Stimulated activated naive CD8-positive, alpha-beta T cell treated with anti-CD3 and anti-CD28 coated beads, Interleukin-15, Interleukin-2, amounts not matched to agents 100 ng/mL and 50 ng/mL, for 24 hours (primary cell): ENCODE measurements around the gene LMO1.
A peak's percentile ranks its signal among the peaks of the same experiment; 100 is the strongest.

ENCODE experiments used
- H3K27ac Mint-ChIP-seq: one replicate; pipeline ENCODE4 v1.8.0; 2021; ENCODE audit warnings: mild to moderate bottlenecking, mixed read lengths
- H3K27me3 Mint-ChIP-seq: one replicate; pipeline ENCODE4 v1.8.0; 2021; ENCODE audit warnings: mixed read lengths
- H3K36me3 Mint-ChIP-seq: one replicate; pipeline ENCODE4 v1.8.0; 2021; ENCODE audit warnings: low read depth, mixed read lengths
- H3K4me1 Mint-ChIP-seq: one replicate; pipeline ENCODE4 v1.8.0; 2021; ENCODE audit warnings: low read depth, mixed read lengths
- H3K4me3 Mint-ChIP-seq: one replicate; pipeline ENCODE4 v1.8.0; 2021; ENCODE audit warnings: mild to moderate bottlenecking, mixed read lengths
- H3K9me3 Mint-ChIP-seq: one replicate; pipeline ENCODE4 v1.8.0; 2021; ENCODE audit warnings: mixed read lengths

Gene LMO1

GRCh38 chr11:8261921-8262551, 1.6 kb downstream of the LMO1 start:
- Mint-ChIP-seq H3K27ac (no peak overlapping the region), H3K36me3 (no peaks in the 10 kb centered on the region), H3K27me3 (peaks cover 63% of the 10 kb centered on the region), H3K4me3 (peak overlapping the region; percentile 41), H3K9me3 (no peaks in the 10 kb centered on the region), H3K4me1 (peaks cover 8% of the 10 kb centered on the region)

DNA sequence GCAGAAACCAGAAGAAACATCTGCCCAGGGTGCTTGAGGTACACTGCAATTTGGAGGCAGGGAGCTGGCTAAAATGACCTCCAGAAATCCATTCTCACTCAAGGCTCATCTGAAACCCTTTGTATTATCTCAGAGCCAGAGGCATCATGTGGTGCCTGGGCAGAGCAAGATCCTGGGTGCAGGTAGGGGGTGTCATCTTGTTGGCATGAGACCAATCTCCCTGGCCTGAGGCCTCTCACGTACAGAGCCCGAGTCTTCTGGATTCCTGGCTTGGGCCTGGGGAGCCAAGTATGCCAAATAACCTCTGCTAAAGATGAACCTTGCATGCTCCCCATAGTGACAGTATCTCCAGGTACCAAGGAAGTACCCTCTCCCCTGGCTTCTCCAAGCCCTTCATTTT, 2.4 kb downstream of the LMO1 start:
- Mint-ChIP-seq H3K27me3 (peaks cover 55% of the 10 kb centered on the region), H3K4me3 (no peak overlapping the region), H3K36me3 (no peaks in the 10 kb centered on the region), H3K27ac (no peak overlapping the region), H3K4me1 (peaks cover 8% of the 10 kb centered on the region), H3K9me3 (no peaks in the 10 kb centered on the region)

- Mint-ChIP-seq H3K4me3 (no peak overlapping the region), H3K4me1 (peaks cover 8% of the 10 kb centered on the region), H3K27me3 (peaks cover 49% of the 10 kb centered on the region), H3K36me3 (no peaks in the 10 kb centered on the region), H3K9me3 (no peaks in the 10 kb centered on the region), H3K27ac (no peak overlapping the region)
These were observed 3.3 kb downstream of the LMO1 start for GRCh38 chr11:8260202-8260966.

DNA sequence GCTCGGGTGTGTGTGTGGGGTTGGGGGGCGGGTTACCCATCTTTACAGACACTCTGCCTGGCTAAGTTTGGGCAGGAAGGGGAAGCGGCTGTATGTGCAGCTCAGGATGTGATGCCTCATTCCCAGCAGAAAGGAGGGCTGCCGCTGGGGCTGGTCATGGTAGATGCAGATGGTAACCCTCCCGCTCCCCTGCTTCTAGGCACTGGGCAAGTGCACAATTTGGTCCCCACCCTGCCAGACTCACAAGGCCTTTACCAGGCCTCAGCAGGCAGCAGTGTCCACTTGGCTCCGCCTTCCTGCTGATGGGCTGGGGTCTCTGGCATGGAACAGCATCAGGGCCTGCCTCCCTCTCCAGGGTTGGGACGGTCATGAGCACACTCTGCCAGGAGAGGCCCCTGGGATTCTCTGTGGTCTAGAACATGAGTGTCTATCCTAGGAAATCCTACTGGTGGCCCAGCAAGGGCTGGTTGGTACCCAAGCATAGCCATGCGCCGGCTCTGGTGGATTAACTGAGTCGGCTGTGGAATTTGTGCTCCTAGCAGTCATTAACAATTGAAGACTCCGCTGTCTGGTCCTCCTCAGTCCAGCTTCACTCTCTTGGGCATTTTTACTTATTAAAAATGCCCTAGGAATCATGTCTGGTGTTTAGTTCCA, 4.2 kb downstream of the LMO1 start:
- no peaks in the 10 kb centered on the region for H3K36me3 Mint-ChIP-seq
- no peak overlapping the region for H3K27ac Mint-ChIP-seq
- H3K9me3 Mint-ChIP-seq, result no peaks in the 10 kb centered on the region
- peaks cover 8% of the 10 kb centered on the region for H3K4me1 Mint-ChIP-seq
- peaks cover 41% of the 10 kb centered on the region for H3K27me3 Mint-ChIP-seq
- H3K4me3 Mint-ChIP-seq, result no peak overlapping the region

GRCh38 chr11:8258784-8259183, 4.9 kb downstream of the LMO1 start:
- Mint-ChIP-seq H3K4me3 (no peak overlapping the region), H3K27me3 (peaks cover 35% of the 10 kb centered on the region), H3K36me3 (no peaks in the 10 kb centered on the region), H3K9me3 (no peaks in the 10 kb centered on the region), H3K4me1 (peaks cover 4% of the 10 kb centered on the region), H3K27ac (no peak overlapping the region)

GRCh38 chr11:8258289-8258688, 5.4 kb downstream of the LMO1 start:
- Mint-ChIP-seq H3K4me1 (no peaks in the 10 kb centered on the region), H3K4me3 (no peak overlapping the region), H3K36me3 (no peaks in the 10 kb centered on the region), H3K27me3 (peaks cover 30% of the 10 kb centered on the region), H3K27ac (no peak overlapping the region), H3K9me3 (no peaks in the 10 kb centered on the region)

GRCh38 chr11:8257003-8257664, 6.5 kb downstream of the LMO1 start:
- Mint-ChIP-seq H3K4me1 (no peaks in the 10 kb centered on the region), H3K4me3 (no peak overlapping the region), H3K27ac (no peak overlapping the region), H3K36me3 (no peaks in the 10 kb centered on the region), H3K27me3 (peaks cover 24% of the 10 kb centered on the region), H3K9me3 (no peaks in the 10 kb centered on the region)

DNA sequence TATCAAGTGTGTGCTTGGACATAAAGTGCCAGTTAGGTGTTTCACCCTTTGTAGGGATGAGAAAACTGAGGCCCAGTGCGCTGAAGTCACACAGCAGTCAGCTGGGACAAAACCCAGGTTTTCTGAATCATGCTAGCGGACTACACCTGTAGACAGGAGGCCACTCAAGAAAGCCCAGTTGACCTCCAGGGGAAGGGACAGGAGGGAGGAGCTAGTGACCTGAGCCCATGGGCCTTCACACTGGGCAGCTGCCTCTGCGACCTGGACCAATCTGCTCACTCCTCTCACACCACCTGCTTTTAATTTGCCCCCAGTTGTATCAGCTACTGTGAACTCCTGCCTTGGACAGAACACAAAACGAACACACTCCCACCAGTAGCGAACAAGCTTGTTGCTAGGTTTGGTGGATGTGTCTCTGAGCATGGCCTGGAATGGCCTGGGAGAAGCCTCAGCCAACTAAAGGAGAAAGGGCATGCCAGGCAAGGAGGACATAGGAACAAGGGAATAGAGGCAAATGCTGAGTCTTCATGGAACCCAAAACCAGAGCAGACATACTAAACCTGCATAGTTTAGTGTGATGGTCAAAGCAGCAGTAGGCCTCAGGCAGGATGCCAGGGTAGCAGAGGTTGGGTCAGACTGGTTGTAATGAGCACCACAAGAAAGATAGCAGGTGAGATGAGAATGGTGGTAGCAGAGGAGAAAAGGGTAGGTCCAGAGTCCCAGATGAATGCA, 7.2 kb downstream of the LMO1 start:
- H3K4me3 Mint-ChIP-seq, result no peak overlapping the region
- no peak overlapping the region for H3K27ac Mint-ChIP-seq

GRCh38 chr11:8253566-8253965, 10.1 kb downstream of the LMO1 start:
- Mint-ChIP-seq H3K27ac (no peak overlapping the region), H3K27me3 (no peaks in the 10 kb centered on the region), H3K36me3 (no peaks in the 10 kb centered on the region), H3K4me3 (no peak overlapping the region), H3K4me1 (no peaks in the 10 kb centered on the region), H3K9me3 (no peaks in the 10 kb centered on the region)

More for the DNA sequence above, 7.2 kb downstream of the LMO1 start:
- Mint-ChIP-seq H3K4me1 (no peaks in the 10 kb centered on the region), H3K36me3 (no peaks in the 10 kb centered on the region), H3K27me3 (peaks cover 17% of the 10 kb centered on the region), H3K9me3 (no peaks in the 10 kb centered on the region)

DNA sequence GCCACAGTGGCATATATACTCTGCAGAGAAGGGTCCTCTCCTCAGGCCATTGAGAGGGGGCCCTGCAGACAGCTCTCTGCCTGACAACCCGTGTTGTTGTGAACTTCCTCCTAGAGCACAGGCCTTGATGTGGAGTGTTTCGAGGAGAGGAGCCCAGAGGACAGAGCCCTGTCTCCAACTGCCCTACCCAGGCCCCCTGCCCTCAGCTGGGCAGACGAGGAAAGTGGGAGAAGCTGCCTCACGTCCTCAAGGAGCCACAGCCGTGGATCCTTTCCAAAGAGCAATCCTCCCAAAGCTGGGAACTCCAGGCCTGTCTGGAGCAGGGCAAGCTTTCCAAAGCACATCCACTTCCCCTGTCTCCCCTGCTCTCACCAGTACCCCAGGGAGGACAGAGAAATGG, 10.7 kb downstream of the LMO1 start:
- Mint-ChIP-seq H3K4me3 (no peak overlapping the region), H3K36me3 (no peaks in the 10 kb centered on the region), H3K27ac (no peak overlapping the region), H3K27me3 (no peaks in the 10 kb centered on the region), H3K9me3 (no peaks in the 10 kb centered on the region), H3K4me1 (no peaks in the 10 kb centered on the region)

DNA sequence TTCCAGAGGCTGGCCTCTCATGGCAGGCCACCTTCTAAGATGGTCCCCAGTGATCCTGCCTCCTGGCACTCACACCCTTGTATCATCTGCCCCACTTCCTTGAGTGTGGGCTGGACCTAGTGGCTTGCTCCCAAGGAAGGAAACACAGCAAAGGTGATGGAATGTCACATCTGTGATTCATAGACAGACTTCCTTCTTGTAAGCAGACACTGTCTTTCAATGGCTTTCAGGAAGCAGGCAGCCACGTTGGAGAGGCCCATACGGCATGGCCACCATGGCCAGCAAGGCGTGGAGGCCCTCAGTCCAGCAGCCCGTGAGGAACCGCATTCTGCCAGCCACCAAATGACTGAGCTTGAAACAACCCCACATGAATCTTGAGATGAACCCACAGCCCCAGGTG, 11.3 kb downstream of the LMO1 start:
- H3K4me3 Mint-ChIP-seq, result no peak overlapping the region

GRCh38 chr11:8251616-8252295, 11.9 kb downstream of the LMO1 start:
- Mint-ChIP-seq H3K36me3 (no peaks in the 10 kb centered on the region), H3K4me1 (no peaks in the 10 kb centered on the region), H3K27me3 (peaks cover 3% of the 10 kb centered on the region), H3K9me3 (no peaks in the 10 kb centered on the region), H3K27ac (no peak overlapping the region), H3K4me3 (no peak overlapping the region)

More for the DNA sequence above, 11.3 kb downstream of the LMO1 start:
- H3K4me1 Mint-ChIP-seq, result no peaks in the 10 kb centered on the region
- no peak overlapping the region for H3K27ac Mint-ChIP-seq
- H3K27me3 Mint-ChIP-seq, result no peaks in the 10 kb centered on the region
- no peaks in the 10 kb centered on the region for H3K36me3 Mint-ChIP-seq
- H3K9me3 Mint-ChIP-seq, result no peaks in the 10 kb centered on the region

DNA sequence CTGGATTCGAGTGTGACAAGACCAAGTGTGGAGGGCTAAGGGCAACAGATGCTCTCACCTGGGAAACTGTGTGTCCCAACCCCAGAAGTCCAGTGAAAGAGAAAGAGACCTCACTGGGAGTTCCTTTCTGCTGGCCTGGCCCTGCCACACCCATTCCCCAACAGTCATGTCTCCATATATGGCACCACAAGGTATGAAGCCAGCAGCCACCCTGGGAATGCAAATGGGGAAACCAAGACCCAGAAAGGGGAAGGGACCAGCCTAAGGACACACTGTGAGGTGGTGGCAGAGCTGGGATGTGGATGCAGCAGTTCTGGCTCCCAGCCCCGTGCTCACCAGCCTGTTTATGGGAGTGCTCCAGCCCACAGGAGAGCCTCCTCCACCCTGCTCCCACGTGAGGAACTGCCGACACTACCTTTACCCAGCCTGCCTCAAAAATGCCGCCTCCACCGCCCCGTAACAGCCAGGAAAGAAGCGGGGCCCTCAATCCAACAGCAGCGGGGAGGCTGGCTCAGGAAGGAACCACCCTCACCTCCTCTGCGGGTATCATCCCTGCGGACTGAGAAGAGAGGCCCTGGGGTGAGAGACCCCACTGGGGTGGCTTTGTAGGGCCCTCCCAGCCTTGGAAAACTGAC, 12.6 kb downstream of the LMO1 start:
- Mint-ChIP-seq H3K4me1 (no peaks in the 10 kb centered on the region), H3K9me3 (no peaks in the 10 kb centered on the region), H3K4me3 (no peak overlapping the region), H3K27ac (no peak overlapping the region), H3K36me3 (no peaks in the 10 kb centered on the region), H3K27me3 (peaks cover 3% of the 10 kb centered on the region)

- no peaks in the 10 kb centered on the region for H3K36me3 Mint-ChIP-seq
These were observed 13.2 kb downstream of the LMO1 start for GRCh38 chr11:8250434-8250833.

More at GRCh38 chr11:8250434-8250833, 13.2 kb downstream of the LMO1 start:
- Mint-ChIP-seq H3K4me3 (no peak overlapping the region), H3K4me1 (no peaks in the 10 kb centered on the region), H3K27me3 (peaks cover 3% of the 10 kb centered on the region), H3K27ac (no peak overlapping the region), H3K9me3 (no peaks in the 10 kb centered on the region)
